ENCODE data around the gene ST3GAL3.

The ST3GAL3 gene

GRCh38 chr1:43910343-43910742 is 203.0 kb downstream of the ST3GAL3 start:
- no peak for DNase-seq (ENCODE audit: low spot score)
- no peak overlapping the region for H2BK5ac ChIP-seq (ENCODE audit: low read length)
- H3K27ac ChIP-seq (replicated peaks; ENCODE audit: low read length) = no peak overlapping the region
- no peak overlapping the region for H2BK120ac ChIP-seq (ENCODE audit: low read depth, low read length)
- H2AFZ ChIP-seq (ENCODE audit: low read length) = no peak overlapping the region
- H3K14ac ChIP-seq (ENCODE audit: low read length) = no peak overlapping the region
- no peaks in the 10 kb centered on the region for H3K9me3 ChIP-seq (replicated peaks in 1 of 2; ENCODE audit: control insufficient read depth in 2 of 2, insufficient read depth in 1 of 2, low read depth in 1 of 2, low read length in 2 of 2)
- H3K27me3 ChIP-seq (ENCODE audit: control insufficient read depth in 3 of 3, insufficient read depth in 3 of 3, low read depth in 1 of 3, low read length in 3 of 3) = no peaks in the 10 kb centered on the region
- H2AK5ac ChIP-seq (ENCODE audit: low read depth, low read length) = no peak overlapping the region
- H3K4me2 ChIP-seq (ENCODE audit: insufficient read depth, low read length, poor library complexity, severe bottlenecking) = no peak overlapping the region
- no peak overlapping the region for H3K18ac ChIP-seq (ENCODE audit: low read length)
- H3K4me3 ChIP-seq (ENCODE audit: low read length in 2 of 2) = no peak overlapping the region
- no peak overlapping the region for H3K23ac ChIP-seq (ENCODE audit: low read depth, low read length, poor library complexity)
- peaks cover 0 to 15% of the 10 kb centered on the region in 2 donors for H3K4me1 ChIP-seq (ENCODE audit: control insufficient read depth in 2 of 2, insufficient read depth in 1 of 2, low read depth in 1 of 2, low read length in 2 of 2)
- no peak overlapping the region for H3K4ac ChIP-seq (ENCODE audit: low read length)
- H3K36me3 ChIP-seq (replicated peaks in 1 of 2; ENCODE audit: control insufficient read depth in 2 of 2, insufficient read depth in 2 of 2, low read length in 2 of 2) = peaks cover 2 to 17% of the 10 kb centered on the region in 2 donors
- no peak overlapping the region for H3K9ac ChIP-seq (ENCODE audit: low read depth, low read length, poor library complexity)
- H4K8ac ChIP-seq (ENCODE audit: low read depth, low read length) = no peak overlapping the region
- no peak overlapping the region for H4K91ac ChIP-seq (ENCODE audit: low read depth, low read length, poor library complexity)
- H3K79me1 ChIP-seq (ENCODE audit: low read depth, low read length) = no peaks in the 10 kb centered on the region
- H2BK15ac ChIP-seq (ENCODE audit: low read length) = no peak overlapping the region
- WGBS, 2 donors (ENCODE audit: extremely low coverage in 2 of 2, insufficient read length in 2 of 2, insufficient replicate concordance in 1 of 2) = no CpG with 5 or more reads among the region's 1 CpG
- no peak overlapping the region for H2BK12ac ChIP-seq (ENCODE audit: low read length)

DNA sequence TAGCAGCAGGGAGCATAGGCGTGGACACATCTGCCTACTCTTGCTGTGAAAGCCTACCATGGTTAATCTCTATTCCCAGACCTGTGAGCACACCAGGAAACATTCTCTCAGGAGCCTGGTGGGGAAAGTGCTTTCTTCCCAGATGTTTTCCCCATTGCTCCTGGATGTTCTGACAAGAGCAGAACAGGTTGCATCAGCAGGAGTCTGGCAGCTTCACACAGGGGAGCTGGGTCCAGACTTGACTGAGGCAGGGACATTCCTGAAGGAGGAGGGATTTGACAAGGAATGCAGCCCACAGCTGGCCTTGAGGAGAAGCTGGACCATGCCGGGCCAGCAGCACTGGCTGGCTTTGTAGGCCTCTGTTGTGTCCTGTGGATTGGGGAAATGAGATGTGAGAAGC is 205.3 kb downstream of the ST3GAL3 start:
- no peak overlapping the region for H3K27ac ChIP-seq (replicated peaks; ENCODE audit: low read length)

GRCh38 chr1:43913051-43913501 is 205.7 kb downstream of the ST3GAL3 start:
- Histone ChIP-seq H2BK5ac (ENCODE audit: low read length) (no peak overlapping the region), H3K23ac (ENCODE audit: low read depth, low read length, poor library complexity) (no peak overlapping the region), H3K36me3 (replicated peaks in 1 of 2; ENCODE audit: control insufficient read depth in 2 of 2, insufficient read depth in 2 of 2, low read length in 2 of 2) (peaks cover 2 to 10% of the 10 kb centered on the region in 2 donors), H2AFZ (ENCODE audit: low read length) (no peak overlapping the region), H2BK120ac (ENCODE audit: low read depth, low read length) (no peak overlapping the region), H3K9me3 (replicated peaks in 1 of 2; ENCODE audit: control insufficient read depth in 2 of 2, insufficient read depth in 1 of 2, low read depth in 1 of 2, low read length in 2 of 2) (no peaks in the 10 kb centered on the region), H4K91ac (ENCODE audit: low read depth, low read length, poor library complexity) (no peak overlapping the region), H3K79me1 (ENCODE audit: low read depth, low read length) (no peaks in the 10 kb centered on the region), H2BK12ac (ENCODE audit: low read length) (no peak overlapping the region), H3K27me3 (ENCODE audit: control insufficient read depth in 3 of 3, insufficient read depth in 3 of 3, low read depth in 1 of 3, low read length in 3 of 3) (no peaks in the 10 kb centered on the region), H2AK5ac (ENCODE audit: low read depth, low read length) (peak overlapping the region; percentile 53), H3K14ac (ENCODE audit: low read length) (no peak overlapping the region), H3K4me2 (ENCODE audit: insufficient read depth, low read length, poor library complexity, severe bottlenecking) (no peak overlapping the region), H3K27ac (replicated peaks; ENCODE audit: low read length) (no peak overlapping the region), H3K9ac (ENCODE audit: low read depth, low read length, poor library complexity) (no peak overlapping the region), H4K8ac (ENCODE audit: low read depth, low read length) (no peak overlapping the region), H3K4me1 (ENCODE audit: control insufficient read depth in 2 of 2, insufficient read depth in 1 of 2, low read depth in 1 of 2, low read length in 2 of 2) (peaks cover 0 to 15% of the 10 kb centered on the region in 2 donors), H3K4me3 (ENCODE audit: low read length in 2 of 2) (no peak overlapping the region), H3K18ac (ENCODE audit: low read length) (no peak overlapping the region), H2BK15ac (ENCODE audit: low read length) (no peak overlapping the region), H3K4ac (ENCODE audit: low read length) (no peak overlapping the region)
- WGBS, 2 donors (ENCODE audit: extremely low coverage in 2 of 2, insufficient read length in 2 of 2, insufficient replicate concordance in 1 of 2) = no CpG with 5 or more reads among the region's 7 CpGs
- no peak for DNase-seq (ENCODE audit: low spot score)

More for the DNA sequence above, 205.3 kb downstream of the ST3GAL3 start:
- H3K18ac ChIP-seq (ENCODE audit: low read length) = no peak overlapping the region
- H3K4me2 ChIP-seq (ENCODE audit: insufficient read depth, low read length, poor library complexity, severe bottlenecking) = no peak overlapping the region
- H3K27me3 ChIP-seq (ENCODE audit: control insufficient read depth in 3 of 3, insufficient read depth in 3 of 3, low read depth in 1 of 3, low read length in 3 of 3) = no peaks in the 10 kb centered on the region
- H3K79me1 ChIP-seq (ENCODE audit: low read depth, low read length) = no peaks in the 10 kb centered on the region
- DNase-seq (ENCODE audit: low spot score) = no peak
- no peak overlapping the region for H3K4ac ChIP-seq (ENCODE audit: low read length)
- H3K4me3 ChIP-seq (ENCODE audit: low read length in 2 of 2) = peak overlapping the region in 1 of 2 donors; percentile 35
- no peak overlapping the region for H4K91ac ChIP-seq (ENCODE audit: low read depth, low read length, poor library complexity)
- H3K9me3 ChIP-seq (replicated peaks in 1 of 2; ENCODE audit: control insufficient read depth in 2 of 2, insufficient read depth in 1 of 2, low read depth in 1 of 2, low read length in 2 of 2) = no peaks in the 10 kb centered on the region
- no CpG with 5 or more reads among the region's 2 CpGs for WGBS, 2 donors (ENCODE audit: extremely low coverage in 2 of 2, insufficient read length in 2 of 2, insufficient replicate concordance in 1 of 2)
- no peak overlapping the region for H4K8ac ChIP-seq (ENCODE audit: low read depth, low read length)
- no peak overlapping the region for H2BK15ac ChIP-seq (ENCODE audit: low read length)
- H3K23ac ChIP-seq (ENCODE audit: low read depth, low read length, poor library complexity) = no peak overlapping the region
- H3K36me3 ChIP-seq (replicated peaks in 1 of 2; ENCODE audit: control insufficient read depth in 2 of 2, insufficient read depth in 2 of 2, low read length in 2 of 2) = peaks cover 2 to 10% of the 10 kb centered on the region in 2 donors
- H2BK5ac ChIP-seq (ENCODE audit: low read length) = no peak overlapping the region
- H3K14ac ChIP-seq (ENCODE audit: low read length) = no peak overlapping the region
- peak overlapping the region; percentile 53 for H2AK5ac ChIP-seq (ENCODE audit: low read depth, low read length)
- H3K9ac ChIP-seq (ENCODE audit: low read depth, low read length, poor library complexity) = no peak overlapping the region
- peaks cover 0 to 15% of the 10 kb centered on the region in 2 donors for H3K4me1 ChIP-seq (ENCODE audit: control insufficient read depth in 2 of 2, insufficient read depth in 1 of 2, low read depth in 1 of 2, low read length in 2 of 2)
- H2AFZ ChIP-seq (ENCODE audit: low read length) = no peak overlapping the region
- no peak overlapping the region for H2BK12ac ChIP-seq (ENCODE audit: low read length)
- no peak overlapping the region for H2BK120ac ChIP-seq (ENCODE audit: low read depth, low read length)

GRCh38 chr1:43913666-43914360 is 206.5 kb downstream of the ST3GAL3 start:
- no peak overlapping the region for H3K14ac ChIP-seq (ENCODE audit: low read length)
- no peaks in the 10 kb centered on the region for H3K9me3 ChIP-seq (replicated peaks in 1 of 2; ENCODE audit: control insufficient read depth in 2 of 2, insufficient read depth in 1 of 2, low read depth in 1 of 2, low read length in 2 of 2)
- H3K79me1 ChIP-seq (ENCODE audit: low read depth, low read length) = no peaks in the 10 kb centered on the region
- no peak overlapping the region for H4K91ac ChIP-seq (ENCODE audit: low read depth, low read length, poor library complexity)
- H2BK120ac ChIP-seq (ENCODE audit: low read depth, low read length) = no peak overlapping the region
- DNase-seq (ENCODE audit: low spot score) = no peak
- no peak overlapping the region for H3K27ac ChIP-seq (replicated peaks; ENCODE audit: low read length)
- no peak overlapping the region for H2AK5ac ChIP-seq (ENCODE audit: low read depth, low read length)
- no peak overlapping the region for H4K8ac ChIP-seq (ENCODE audit: low read depth, low read length)
- H3K23ac ChIP-seq (ENCODE audit: low read depth, low read length, poor library complexity) = peak overlapping the region; percentile 21
- H2BK5ac ChIP-seq (ENCODE audit: low read length) = peak overlapping the region; percentile 67
- no peak overlapping the region for H3K4ac ChIP-seq (ENCODE audit: low read length)
- no peaks in the 10 kb centered on the region for H3K27me3 ChIP-seq (ENCODE audit: control insufficient read depth in 3 of 3, insufficient read depth in 3 of 3, low read depth in 1 of 3, low read length in 3 of 3)
- H3K9ac ChIP-seq (ENCODE audit: low read depth, low read length, poor library complexity) = peak overlapping the region; percentile 78
- WGBS, 2 donors (ENCODE audit: extremely low coverage in 2 of 2, insufficient read length in 2 of 2, insufficient replicate concordance in 1 of 2) = no CpG with 5 or more reads among the region's 18 CpGs
- no peak overlapping the region for H3K4me3 ChIP-seq (ENCODE audit: low read length in 2 of 2)
- H3K4me1 ChIP-seq (ENCODE audit: control insufficient read depth in 2 of 2, insufficient read depth in 1 of 2, low read depth in 1 of 2, low read length in 2 of 2) = peaks cover 0 to 15% of the 10 kb centered on the region in 2 donors
- no peak overlapping the region for H2BK12ac ChIP-seq (ENCODE audit: low read length)
- peaks cover 2 to 10% of the 10 kb centered on the region in 2 donors for H3K36me3 ChIP-seq (replicated peaks in 1 of 2; ENCODE audit: control insufficient read depth in 2 of 2, insufficient read depth in 2 of 2, low read length in 2 of 2)
- peak overlapping the region; percentile 63 for H3K18ac ChIP-seq (ENCODE audit: low read length)
- H2AFZ ChIP-seq (ENCODE audit: low read length) = no peak overlapping the region
- H3K4me2 ChIP-seq (ENCODE audit: insufficient read depth, low read length, poor library complexity, severe bottlenecking) = no peak overlapping the region
- peak overlapping the region; percentile 60 for H2BK15ac ChIP-seq (ENCODE audit: low read length)
